IMR-90 (cell line): ENCODE results near the gene CCDC142. TPM values are rescaled to one million over a fixed set of nuclear protein-coding genes. Genes with fewer than 3 reads are reported as not detected.

Experiments
- ATAC-seq: fragments of 200-7000 bp; cut with Tn5 transposase; 2 replicates; pipeline ENCODE4 v1.9.1; 2020; ENCODE audit warnings: low read depth, mild to moderate bottlenecking, moderate library complexity
- BruUV-seq: library from RNA; stranded (reverse); fragments of 400-500 nt; replicated peaks from 2 replicates; lab custom pipeline; 2021; lab: Mats Ljungman, UMichigan
- CTCF ChIA-PET: fragments of 300-600 bp; formaldehyde crosslinking; extraction: SDS; loops from one replicate; lab custom pipeline; 2021; ENCODE audit warnings: antibody characterized with exemption; lab: Yijun Ruan, JAX
- POLR2A ChIA-PET: fragments of 300-600 bp; sonication (Branson Sonifier 250); formaldehyde crosslinking; loops from one replicate; lab custom pipeline; 2022; ENCODE audit warnings: antibody characterized with exemption; ENCODE audit not compliant: unreplicated experiment; lab: Charles Lee
- DNase-seq: peaks from one replicate; pipeline ENCODE4 v3.0.0; 2013
- H2AFZ ChIP-seq: replicated peaks from 2 replicates; pipeline ENCODE3; 2013; ENCODE audit warnings: low read length, mild to moderate bottlenecking; ENCODE audit not compliant: poor library complexity
- H2AK5ac ChIP-seq: 2 replicates; pipeline ENCODE4 v1.6.1; 2013; ENCODE audit warnings: low read depth, low read length, inconsistent platforms
- H2AK9ac ChIP-seq: replicated peaks from 2 replicates; pipeline ENCODE3; 2013; ENCODE audit warnings: mild to moderate bottlenecking, low read depth, low read length, moderate library complexity; ENCODE audit not compliant: poor library complexity
- H2BK120ac ChIP-seq: 2 replicates; pipeline ENCODE4 v1.6.1; 2013; ENCODE audit warnings: low read depth, low read length, inconsistent platforms
- H2BK15ac ChIP-seq: 3 replicates; pipeline ENCODE4 v1.6.1; 2013; ENCODE audit warnings: low read depth, low read length, inconsistent platforms
- H2BK20ac ChIP-seq: 2 replicates; pipeline ENCODE4 v1.6.1; 2013; ENCODE audit warnings: low read depth, mild to moderate bottlenecking, inconsistent platforms, low read length, moderate library complexity
- H2BK5ac ChIP-seq: 2 replicates; pipeline ENCODE4 v1.6.1; 2013; ENCODE audit warnings: mild to moderate bottlenecking, low read depth, low read length, inconsistent platforms; ENCODE audit not compliant: poor library complexity, severe bottlenecking
- H3K14ac ChIP-seq: replicated peaks from 2 replicates; pipeline ENCODE4 v1.6.1; 2013; ENCODE audit warnings: low read depth, low read length, inconsistent platforms
- H3K18ac ChIP-seq: 2 replicates; pipeline ENCODE4 v1.6.1; 2013; ENCODE audit warnings: low read depth, low read length, control low read depth
- H3K23ac ChIP-seq: 2 replicates; pipeline ENCODE4 v1.6.1; 2013; ENCODE audit warnings: low read depth, low read length, inconsistent platforms
- H3K27ac ChIP-seq: 2 replicates; pipeline ENCODE4 v1.5.1; 2013; ENCODE audit warnings: mild to moderate bottlenecking, control low read depth, low read length; ENCODE audit not compliant: insufficient read depth
- H3K27me3 ChIP-seq: 2 replicates; pipeline ENCODE4 v1.6.1; 2013; ENCODE audit warnings: low read length; ENCODE audit not compliant: control insufficient read depth, insufficient read depth
- H3K36me3 ChIP-seq: 2 replicates; pipeline ENCODE4 v1.6.1; 2013; ENCODE audit warnings: low read length, mixed read lengths; ENCODE audit not compliant: control insufficient read depth, insufficient read depth
- H3K4ac ChIP-seq: 2 replicates; pipeline ENCODE4 v1.6.1; 2013; ENCODE audit warnings: low read depth, low read length, inconsistent platforms
- H3K4me1 ChIP-seq: 2 replicates; pipeline ENCODE4 v1.6.1; 2013; ENCODE audit warnings: low read length, mixed read lengths; ENCODE audit not compliant: control insufficient read depth, insufficient read depth
- H3K4me2 ChIP-seq: 2 replicates; pipeline ENCODE4 v1.6.1; 2013; ENCODE audit warnings: low read depth, mild to moderate bottlenecking, control low read depth, low read length, moderate library complexity
- H3K4me3 ChIP-seq: 2 replicates; pipeline ENCODE4 v1.5.1; 2013; ENCODE audit warnings: low read depth, mild to moderate bottlenecking, control low read depth, low read length, moderate library complexity; ENCODE audit not compliant: insufficient read depth
- H3K56ac ChIP-seq: 2 replicates; pipeline ENCODE4 v1.6.1; 2013; ENCODE audit warnings: low read length, inconsistent platforms; ENCODE audit not compliant: insufficient read depth; ENCODE audit errors: extremely low read depth
- H3K79me1 ChIP-seq, 2 experiments: 2 replicates each; pipeline ENCODE4 v1.6.1; 2013; ENCODE audit warnings: low read length in 2 of 2, inconsistent platforms in 1 of 2, low read depth in 1 of 2
- H3K9ac ChIP-seq: 2 replicates; pipeline ENCODE4 v1.6.1; 2013; ENCODE audit warnings: low read depth, low read length, control low read depth
- H3K9me1 ChIP-seq: 2 replicates; pipeline ENCODE4 v1.6.1; 2013; ENCODE audit warnings: low read length, inconsistent platforms; ENCODE audit not compliant: insufficient read depth
- H3K9me3 ChIP-seq: 2 replicates; pipeline ENCODE4 v1.6.1; 2013; ENCODE audit warnings: low read length; ENCODE audit not compliant: control insufficient read depth, insufficient read depth
- H4K20me1 ChIP-seq: 2 replicates; pipeline ENCODE4 v1.6.1; 2013; ENCODE audit warnings: low read length, inconsistent platforms; ENCODE audit not compliant: insufficient read depth
- H4K5ac ChIP-seq: 2 replicates; pipeline ENCODE4 v1.6.1; 2013; ENCODE audit warnings: mild to moderate bottlenecking, low read depth, low read length, control low read depth
- H4K8ac ChIP-seq, 2 experiments: 2 replicates each; pipeline ENCODE4 v1.6.1; 2013; ENCODE audit warnings: low read depth in 2 of 2, low read length in 2 of 2, control low read depth in 1 of 2, inconsistent platforms in 1 of 2
- H4K91ac ChIP-seq: 2 replicates; pipeline ENCODE4 v1.6.1; 2013; ENCODE audit warnings: low read depth, low read length, inconsistent platforms; ENCODE audit not compliant: insufficient read depth
- BHLHE40 ChIP-seq: fragments of 150-350 bp; IDR thresholded peaks from 2 replicates; pipeline ENCODE4 v1.6.1; 2016; ENCODE audit warnings: mild to moderate bottlenecking, low read depth, low read length
- FOS ChIP-seq: fragments of 150-350 bp; IDR thresholded peaks from 2 replicates; pipeline ENCODE4 v1.6.1; 2016; ENCODE audit warnings: low read depth, low read length
- MAFK ChIP-seq: IDR thresholded peaks from 2 replicates; pipeline ENCODE4 v1.6.1; 2012; ENCODE audit warnings: low read depth, low read length, improper control_type of control experiment
- MXI1 ChIP-seq: IDR thresholded peaks from 2 replicates; pipeline ENCODE4 v1.6.1; 2012; ENCODE audit warnings: low read depth, mild to moderate bottlenecking, low read length, moderate library complexity, borderline replicate concordance
- POLR2A ChIP-seq: IDR thresholded peaks from 2 replicates; pipeline ENCODE4 v1.6.1; 2012; ENCODE audit warnings: mild to moderate bottlenecking, low read depth, low read length
- SMC3 ChIP-seq: fragments of 150-350 bp; IDR thresholded peaks from 2 replicates; pipeline ENCODE4 v1.6.1; 2016; ENCODE audit warnings: low read depth, mild to moderate bottlenecking, antibody characterized with exemption, low read length, moderate library complexity
- WGBS, 2 experiments: methylation state at CpG; one replicate each; pipeline versions ENCODE4 v1.1.5 to v1.1.7; 2013; ENCODE audit warnings: missing lambda C conversion rate in 2 of 2; ENCODE audit not compliant: insufficient read length in 1 of 2; ENCODE audit errors: extremely low coverage in 2 of 2; 5-methylcytosine and 5-hydroxymethylcytosine counted together
- dilution Hi-C: fragments of 300-500 bp; cut with HindIII; formaldehyde crosslinking; loops from one replicate; pipeline ENCODE4 v1.14.3; 2018; ENCODE audit warnings: low sequenced_read_pairs; ENCODE audit not compliant: unreplicated experiment
- in situ Hi-C: fragments of 300-500 bp; cut with MboI; formaldehyde crosslinking; loops from 3 replicates; pipeline ENCODE4 v1.14.3; 2019; ENCODE audit warnings: low sequenced_read_pairs, inconsistent platforms, mixed read lengths
- intact Hi-C: fragments of 100-400 bp; cut with micrococcal nuclease; formaldehyde crosslinking; loops from 2 replicates; pipeline ENCODE4 v1.10.0; 2022
- polyA plus RNA-seq, 3 experiments: library from polyadenylated mRNA; depleted of rRNA; stranded (reverse); fragments of >200 nt; gene quantifications; 2 replicates each; pipeline ENCODE4 v1.2.3, GENCODE V29; 2012; ENCODE audit warnings: low replicate concordance in 1 of 3
- total RNA-seq: library from RNA; depleted of rRNA; stranded (reverse); fragments of >200 nt; gene quantifications from 2 replicates; pipeline ENCODE4 v1.2.3, GENCODE V29; 2012

CCDC142 gene
- total and polyA plus RNA-seq, 2 of the 4 experiments (the other 2 are of a cell fraction): 8.4 to 14.0 TPM

- POLR2A ChIA-PET: no interaction called here
- no peak for TF ChIP-seq SMC3
- no peak for TF ChIP-seq MXI1
- TF ChIP-seq POLR2A: no peak
- TF ChIP-seq MAFK: no peak
- no peak for TF ChIP-seq FOS
- no peak for TF ChIP-seq BHLHE40
- 89% methylated on average over 6 of the region's 20 CpGs; no CpG with 5 or more reads in 1 of the 2 experiments for WGBS, 2 experiments
Measured at GRCh38 chr2:74462054-74462785, 20.6 kb downstream of the CCDC142 start.

More at GRCh38 chr2:74462054-74462785, 20.6 kb downstream of the CCDC142 start:
- Histone ChIP-seq H4K91ac (no peak overlapping the region), H3K18ac (no peak overlapping the region), H3K4ac (no peak overlapping the region), H4K20me1 (no peaks in the 10 kb centered on the region), H3K9me3 (no peaks in the 10 kb centered on the region), H3K14ac (no peak overlapping the region), H3K27ac (no peak overlapping the region), H3K79me1 (peaks cover 13 to 56% of the 10 kb centered on the region in 2 experiments; a peak in 3 of 4 replicates), H3K23ac (no peak overlapping the region), H2AK5ac (no peak overlapping the region), H4K8ac (no peak overlapping the region), H2BK5ac (no peak overlapping the region), H3K9ac (no peak overlapping the region), H3K4me3 (no peak overlapping the region), H3K56ac (no peak overlapping the region), H3K4me2 (no peak overlapping the region), H3K27me3 (no peaks in the 10 kb centered on the region), H3K36me3 (peaks cover 21% of the 10 kb centered on the region), H2BK20ac (no peak overlapping the region), H3K4me1 (peaks cover 5% of the 10 kb centered on the region), H3K9me1 (no peaks in the 10 kb centered on the region), H2BK120ac (no peak overlapping the region), H2AFZ (no peak overlapping the region), H2AK9ac (peak overlapping the region; percentile 29), H4K5ac (no peak overlapping the region), H2BK15ac (no peak overlapping the region)
- CTCF ChIA-PET: no interaction called here
- in situ Hi-C loops: no loop called here
- DNase-seq: no peak
- TSS peak; percentile 57 for BruUV-seq
- ATAC-seq: no peak
- intact Hi-C loops: no loop called here
- dilution Hi-C loops: no loop called here
